WTC11 (cell line): ENCODE measurements around the gene CPB1.

Experiments used
- CREB1 ChIP-seq: sonication (generic); formaldehyde crosslinking; IDR thresholded peaks from 2 replicates; pipeline ENCODE4 v1.8.0; 2023; ENCODE audit warnings: mild to moderate bottlenecking, missing genetic modification reagents
- CTCF ChIP-seq: fragments of 200-600 bp; IDR thresholded peaks from 2 replicates; pipeline ENCODE4 v1.8.0; 2022; ENCODE audit warnings: antibody characterized with exemption
- ESRRA ChIP-seq: sonication (generic); formaldehyde crosslinking; IDR thresholded peaks from 2 replicates; pipeline ENCODE4 v1.8.1; 2022; ENCODE audit warnings: mild to moderate bottlenecking, missing genetic modification reagents, borderline replicate concordance
- GABPB1 ChIP-seq: sonication (generic); formaldehyde crosslinking; IDR thresholded peaks from 2 replicates; pipeline ENCODE4 v1.8.1; 2023; ENCODE audit warnings: mild to moderate bottlenecking, missing genetic modification reagents
- RORB ChIP-seq: fragments of 250-450 bp; sonication (Bioruptor Pico); IDR thresholded peaks from 2 replicates; pipeline ENCODE4 v1.9.0; 2021; ENCODE audit warnings: mild to moderate bottlenecking
- TF ChIP-seq, protein P1 (sequence below): sonication (generic); formaldehyde crosslinking; IDR thresholded peaks from 2 replicates; pipeline ENCODE4 v1.8.1; 2023; ENCODE audit warnings: mild to moderate bottlenecking, moderate library complexity, missing genetic modification reagents

DNA sequence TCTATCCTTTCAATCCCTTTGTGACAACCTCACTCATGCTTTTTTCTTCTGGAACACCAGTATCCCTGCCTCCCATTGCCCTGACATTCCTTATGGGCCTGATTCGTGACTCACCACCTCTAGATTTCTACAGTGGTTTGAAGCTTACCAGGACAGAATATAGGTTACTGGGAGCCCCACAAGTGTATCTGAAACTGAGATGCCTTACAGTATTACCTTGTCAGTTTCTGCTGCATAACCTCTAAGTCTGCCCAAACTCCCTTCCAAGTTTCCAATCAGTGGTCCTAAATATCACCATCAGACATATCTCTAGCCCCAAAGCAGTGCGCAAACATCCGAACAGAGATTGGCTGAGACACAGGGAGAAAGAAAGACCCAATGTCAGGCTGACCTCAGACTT lies 5.6 kb downstream of the CPB1 start:
- TF ChIP-seq CTCF (no peak), GABPB1 (CRISPR knock-in tag) (no peak), ESRRA (CRISPR knock-in tag) (no peak), CREB1 (CRISPR knock-in tag) (no peak), RORB (CRISPR knock-in tag) (no peak)
- TF ChIP-seq, protein P1, sequence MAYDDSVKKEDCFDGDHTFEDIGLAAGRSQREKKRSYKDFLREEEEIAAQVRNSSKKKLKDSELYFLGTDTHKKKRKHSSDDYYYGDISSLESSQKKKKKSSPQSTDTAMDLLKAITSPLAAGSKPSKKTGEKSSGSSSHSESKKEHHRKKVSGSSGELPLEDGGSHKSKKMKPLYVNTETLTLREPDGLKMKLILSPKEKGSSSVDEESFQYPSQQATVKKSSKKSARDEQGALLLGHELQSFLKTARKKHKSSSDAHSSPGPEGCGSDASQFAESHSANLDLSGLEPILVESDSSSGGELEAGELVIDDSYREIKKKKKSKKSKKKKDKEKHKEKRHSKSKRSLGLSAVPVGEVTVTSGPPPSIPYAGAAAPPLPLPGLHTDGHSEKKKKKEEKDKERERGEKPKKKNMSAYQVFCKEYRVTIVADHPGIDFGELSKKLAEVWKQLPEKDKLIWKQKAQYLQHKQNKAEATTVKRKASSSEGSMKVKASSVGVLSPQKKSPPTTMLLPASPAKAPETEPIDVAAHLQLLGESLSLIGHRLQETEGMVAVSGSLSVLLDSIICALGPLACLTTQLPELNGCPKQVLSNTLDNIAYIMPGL, result no peak
